SJSA1 (cell line): ENCODE measurements around the gene PROP1. TPM values are rescaled to one million over a fixed set of nuclear protein-coding genes. Genes with fewer than 3 reads are reported as not detected.
"Not testable (repeated sequence)": the region's sequence is repeated elsewhere in the genome, so short reads cannot be mapped to it uniquely, and the experiment has no call there.

ENCODE experiments used
- DNase-seq, 2 experiments: peaks; one replicate each; pipeline ENCODE4 v3.0.0-alpha.2; 2015 to 2020; ENCODE audit warnings: low spot score in 2 of 2, low read depth in 1 of 2
- H3K27ac ChIP-seq: fragments of 250-450 bp; sonication (Bioruptor Pico); 2 replicates; pipeline ENCODE4 v1.5.1; 2020; ENCODE audit warnings: mild to moderate bottlenecking, moderate library complexity
- H3K27me3 ChIP-seq: fragments of 250-450 bp; sonication (Bioruptor Pico); replicated peaks from 2 replicates; pipeline ENCODE4 v1.5.1; 2020; ENCODE audit warnings: mild to moderate bottlenecking, moderate library complexity
- H3K36me3 ChIP-seq: fragments of 250-450 bp; sonication (Bioruptor Pico); 2 replicates; pipeline ENCODE4 v1.5.1; 2020; ENCODE audit warnings: mild to moderate bottlenecking
- H3K4me1 ChIP-seq: fragments of 250-450 bp; sonication (Bioruptor Pico); replicated peaks from 2 replicates; pipeline ENCODE4 v1.6.1; 2021; ENCODE audit warnings: mild to moderate bottlenecking
- H3K4me3 ChIP-seq: fragments of 250-450 bp; sonication (Bioruptor Pico); 2 replicates; pipeline ENCODE4 v1.5.1; 2020; ENCODE audit warnings: mild to moderate bottlenecking
- H3K9me3 ChIP-seq: fragments of 250-450 bp; sonication (Bioruptor Pico); replicated peaks from 2 replicates; pipeline ENCODE4 v1.5.1; 2020; ENCODE audit warnings: mild to moderate bottlenecking
- total RNA-seq: library from RNA; depleted of rRNA; stranded (reverse); fragments of >200 nt; shearing (Covaris generic); gene quantifications from 2 replicates; pipeline ENCODE4 v1.2.3, GENCODE V29; 2014

PROP1 gene
- total RNA-seq, 1 experiment from 2014 or later, result not detected

DNA sequence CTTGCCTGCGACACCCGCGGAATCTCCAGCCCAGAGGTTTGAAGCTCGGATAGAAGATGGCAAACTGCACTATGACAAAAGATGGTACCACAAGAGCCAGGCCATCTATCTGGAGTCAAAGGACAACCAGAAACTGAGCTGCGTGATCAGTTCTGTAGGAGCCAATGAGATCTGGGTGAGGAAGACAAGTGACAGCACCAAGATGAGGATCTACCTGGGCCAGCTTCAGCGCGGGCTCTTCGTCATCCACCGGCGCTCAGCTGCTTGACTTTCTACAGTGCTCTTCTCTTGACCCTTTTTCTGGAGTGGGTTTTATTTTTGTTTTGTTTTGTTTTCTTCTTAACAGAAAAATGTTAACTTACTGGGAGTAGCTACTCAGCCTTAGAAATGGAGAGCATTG, 24.0 kb downstream of the PROP1 start:
- H3K36me3 ChIP-seq, H3K4me1 ChIP-seq, DNase-seq, H3K4me3 ChIP-seq, H3K9me3 ChIP-seq, H3K27ac ChIP-seq: not testable (repeated sequence)
- H3K27me3 ChIP-seq, result peaks cover 16% of the 10 kb centered on the region

DNA sequence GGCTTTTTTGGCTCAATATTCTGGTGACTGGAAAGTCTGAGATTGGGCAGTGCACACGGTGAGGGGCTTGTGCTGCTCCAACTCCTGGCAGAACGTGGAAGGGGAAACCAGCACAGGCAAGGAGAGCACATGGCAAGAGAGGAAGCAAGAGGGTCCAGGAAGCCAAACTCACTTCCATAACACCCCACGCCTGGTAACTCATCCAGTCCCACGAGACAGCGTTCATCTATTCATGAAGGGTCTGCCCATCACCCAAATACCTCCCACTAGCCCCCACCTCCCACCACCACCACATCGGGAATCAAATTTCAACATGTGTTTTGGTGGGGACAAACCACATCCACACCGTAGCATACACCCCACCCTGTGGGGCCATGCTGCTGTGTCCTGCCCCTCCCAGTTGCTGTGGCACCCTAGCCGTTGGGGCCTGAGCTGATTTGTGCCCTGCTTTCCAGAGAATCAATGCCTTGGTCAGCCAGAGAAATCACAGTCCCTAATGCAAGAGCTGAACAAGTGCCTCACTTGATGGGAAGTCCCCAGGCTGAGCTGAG, 27.3 kb downstream of the PROP1 start:
- Histone ChIP-seq H3K27ac (no peak overlapping the region), H3K9me3 (0 out of 2 replicates have a peak, but pooled peaks cover 3% of the 10 kb centered on the region), H3K36me3 (no peaks in the 10 kb centered on the region), H3K4me3 (no peak overlapping the region), H3K27me3 (peaks cover 23% of the 10 kb centered on the region), H3K4me1 (no peaks in the 10 kb centered on the region)
- no peak for DNase-seq

- no peak for DNase-seq
- 0 out of 2 replicates have a peak, but pooled peaks cover 3% of the 10 kb centered on the region for H3K9me3 ChIP-seq
- H3K4me1 ChIP-seq, result no peaks in the 10 kb centered on the region
- H3K27me3 ChIP-seq, result peaks cover 23% of the 10 kb centered on the region
- H3K4me3 ChIP-seq, result no peak overlapping the region
- H3K27ac ChIP-seq, result no peak overlapping the region
- H3K36me3 ChIP-seq, result no peaks in the 10 kb centered on the region
Measured at GRCh38 chr5:177967221-177967887, 28.7 kb downstream of the PROP1 start.

- 0 out of 2 replicates have a peak, but pooled peaks cover 3% of the 10 kb centered on the region for H3K9me3 ChIP-seq
- DNase-seq, result no peak
- no peaks in the 10 kb centered on the region for H3K4me1 ChIP-seq
- H3K27me3 ChIP-seq, result peaks cover 23% of the 10 kb centered on the region
- no peak overlapping the region for H3K27ac ChIP-seq
- H3K36me3 ChIP-seq, result no peaks in the 10 kb centered on the region
- no peak overlapping the region for H3K4me3 ChIP-seq
Measured at GRCh38 chr5:177966839-177967166, 29.2 kb downstream of the PROP1 start.

DNA sequence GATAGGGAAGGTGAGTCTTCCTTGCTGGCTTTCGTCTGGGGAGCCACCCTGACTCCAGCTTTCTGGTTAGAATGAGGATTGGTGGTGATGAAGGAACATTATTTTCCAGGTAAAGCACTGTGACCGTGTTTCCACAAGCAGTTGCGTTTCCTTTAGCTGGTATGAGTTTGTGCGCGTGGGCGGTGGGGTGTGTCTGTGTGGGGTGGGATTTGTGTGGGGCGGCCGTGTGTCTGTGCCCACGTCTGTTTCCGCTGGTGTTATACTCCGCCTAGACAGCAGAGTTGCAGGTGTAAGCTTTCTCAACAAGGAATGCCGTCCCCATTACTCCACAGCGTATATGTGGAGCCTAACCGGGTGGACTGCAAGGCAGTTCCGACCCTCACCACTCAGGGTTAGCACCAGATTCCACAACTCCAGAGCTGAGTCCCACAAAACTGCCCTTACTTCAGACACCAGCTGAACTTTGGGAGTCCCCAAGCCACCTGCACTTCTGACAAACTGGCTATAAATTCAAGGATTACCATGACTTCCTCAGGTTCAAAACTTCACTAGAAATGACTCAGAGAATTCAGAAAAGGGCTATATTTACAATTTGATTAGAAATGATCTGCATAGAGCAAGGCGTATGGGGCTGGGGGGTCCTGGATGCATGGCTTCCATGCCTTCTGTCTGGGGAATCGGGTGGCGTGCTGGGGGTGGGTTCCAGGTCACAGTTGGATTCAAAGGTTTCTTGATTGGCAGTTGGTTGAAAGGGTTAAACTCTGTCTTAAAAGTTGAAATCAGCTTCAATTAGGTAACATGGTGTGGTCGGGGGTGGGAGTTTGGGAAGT, 29.8 kb downstream of the PROP1 start:
- Histone ChIP-seq H3K36me3 (no peaks in the 10 kb centered on the region), H3K4me1 (no peaks in the 10 kb centered on the region), H3K27me3 (peaks cover 23% of the 10 kb centered on the region), H3K4me3 (no peak overlapping the region), H3K27ac (no peak overlapping the region), H3K9me3 (0 out of 2 replicates have a peak, but pooled peaks cover 3% of the 10 kb centered on the region)
- DNase-seq, result no peak

GRCh38 chr5:177964471-177964870, 31.6 kb downstream of the PROP1 start:
- no peaks in the 10 kb centered on the region for H3K4me1 ChIP-seq

GRCh38 chr5:177963966-177964365, 32.1 kb downstream of the PROP1 start:
- DNase-seq, result no peak
- peaks cover 22% of the 10 kb centered on the region for H3K27me3 ChIP-seq
- no peaks in the 10 kb centered on the region for H3K4me1 ChIP-seq
- H3K27ac ChIP-seq, result no peak overlapping the region
- H3K9me3 ChIP-seq, result 0 out of 2 replicates have a peak, but pooled peaks cover 3% of the 10 kb centered on the region
- H3K4me3 ChIP-seq, result no peak overlapping the region
- no peaks in the 10 kb centered on the region for H3K36me3 ChIP-seq

More at GRCh38 chr5:177964471-177964870, 31.6 kb downstream of the PROP1 start:
- H3K27ac ChIP-seq, result no peak overlapping the region
- H3K27me3 ChIP-seq, result peaks cover 23% of the 10 kb centered on the region
- no peaks in the 10 kb centered on the region for H3K36me3 ChIP-seq
- H3K4me3 ChIP-seq, result no peak overlapping the region
- 0 out of 2 replicates have a peak, but pooled peaks cover 3% of the 10 kb centered on the region for H3K9me3 ChIP-seq
- DNase-seq, result no peak

GRCh38 chr5:177959315-177959714, 36.7 kb downstream of the PROP1 start:
- Histone ChIP-seq H3K4me1 (no peaks in the 10 kb centered on the region), H3K4me3 (no peak overlapping the region), H3K27ac (no peak overlapping the region), H3K9me3 (no peaks in the 10 kb centered on the region), H3K36me3 (no peaks in the 10 kb centered on the region), H3K27me3 (peaks cover 7% of the 10 kb centered on the region)
- DNase-seq, result no peak

- Histone ChIP-seq H3K27ac (no peak overlapping the region), H3K4me3 (no peak overlapping the region), H3K9me3 (no peaks in the 10 kb centered on the region), H3K36me3 (no peaks in the 10 kb centered on the region), H3K4me1 (no peaks in the 10 kb centered on the region), H3K27me3 (0 out of 2 replicates have a peak, but pooled peaks cover 4% of the 10 kb centered on the region)
- DNase-seq, result no peak
Measured at GRCh38 chr5:177958696-177959095, 37.3 kb downstream of the PROP1 start.

DNA sequence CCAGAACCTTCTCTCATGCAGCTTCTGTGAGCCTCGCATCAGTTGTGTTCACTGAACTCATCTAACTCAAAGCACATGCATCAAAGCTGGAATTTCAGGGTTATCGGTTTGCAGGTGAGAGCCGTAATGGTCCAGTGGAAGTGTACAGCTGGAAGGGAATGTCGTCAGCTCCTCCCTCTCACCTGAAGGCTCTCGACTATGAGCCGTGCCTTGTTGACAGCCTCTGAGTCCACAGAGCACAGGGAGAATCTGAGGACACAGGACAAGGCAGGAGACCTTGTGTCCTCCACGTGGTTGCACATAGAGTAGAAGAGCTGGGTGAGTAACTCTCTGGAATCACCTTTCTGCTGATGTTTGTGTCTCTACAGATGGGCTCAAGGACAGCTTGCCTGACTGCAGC, 38.8 kb downstream of the PROP1 start:
- H3K9me3 ChIP-seq, result no peaks in the 10 kb centered on the region

DNA sequence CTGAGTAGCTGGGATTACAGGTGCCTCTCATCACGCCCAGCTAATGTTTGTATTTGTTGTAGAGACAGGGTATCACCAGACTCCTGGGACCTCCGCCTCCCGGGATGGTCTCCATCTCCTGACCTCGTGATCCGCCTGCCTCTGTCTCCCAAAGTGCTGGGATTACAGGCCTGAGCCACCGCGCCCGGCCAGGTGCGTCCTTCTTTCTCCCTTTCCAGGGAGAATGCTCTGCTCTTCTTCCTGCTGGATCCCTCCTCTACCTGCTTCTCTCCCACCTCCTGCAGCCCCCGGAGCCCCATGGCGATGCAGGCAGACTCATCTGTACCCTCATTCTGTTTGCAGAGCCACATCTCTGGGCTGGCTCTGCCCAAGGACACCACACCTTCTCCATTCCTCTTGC, 42.9 kb downstream of the PROP1 start:
- H3K4me1 ChIP-seq, result not testable (repeated sequence)

More for the DNA sequence above, 38.8 kb downstream of the PROP1 start:
- no peak overlapping the region for H3K27ac ChIP-seq
- no peak for DNase-seq
- 0 out of 2 replicates have a peak, but pooled peaks cover 4% of the 10 kb centered on the region for H3K27me3 ChIP-seq
- H3K36me3 ChIP-seq, result no peaks in the 10 kb centered on the region
- H3K4me3 ChIP-seq, result no peak overlapping the region
- H3K4me1 ChIP-seq, result no peaks in the 10 kb centered on the region

GRCh38 chr5:177949656-177950055, 46.4 kb downstream of the PROP1 start:
- H3K9me3 ChIP-seq, DNase-seq, H3K27ac ChIP-seq, H3K4me1 ChIP-seq, H3K4me3 ChIP-seq, H3K36me3 ChIP-seq, H3K27me3 ChIP-seq: not testable (repeated sequence)

More for the DNA sequence above, 42.9 kb downstream of the PROP1 start:
- H3K36me3 ChIP-seq, H3K27me3 ChIP-seq, H3K4me3 ChIP-seq, DNase-seq, H3K9me3 ChIP-seq, H3K27ac ChIP-seq: not testable (repeated sequence)

- not testable (repeated sequence) for H3K4me1 ChIP-seq, H3K27ac ChIP-seq, H3K36me3 ChIP-seq, H3K9me3 ChIP-seq, H3K4me3 ChIP-seq, H3K27me3 ChIP-seq, DNase-seq
Measured at GRCh38 chr5:177949065-177949464, 47.0 kb downstream of the PROP1 start.

- not testable (repeated sequence) for H3K27ac ChIP-seq, H3K4me1 ChIP-seq, H3K36me3 ChIP-seq, H3K4me3 ChIP-seq, H3K27me3 ChIP-seq, DNase-seq, H3K9me3 ChIP-seq
Measured at GRCh38 chr5:177947912-177948311, 48.1 kb downstream of the PROP1 start.
